ENCODE results near the gene CRLF3. TPM values are rescaled to one million over a fixed set of nuclear protein-coding genes. Genes with fewer than 3 reads are reported as not detected.
"Not testable (repeated sequence)": the region's sequence is repeated elsewhere in the genome, so short reads cannot be mapped to it uniquely, and the experiment has no call there.

Gene CRLF3
- total and polyA plus RNA-seq, 7 donors = 3.2 to 6.4 (median 4.2) TPM

DNA sequence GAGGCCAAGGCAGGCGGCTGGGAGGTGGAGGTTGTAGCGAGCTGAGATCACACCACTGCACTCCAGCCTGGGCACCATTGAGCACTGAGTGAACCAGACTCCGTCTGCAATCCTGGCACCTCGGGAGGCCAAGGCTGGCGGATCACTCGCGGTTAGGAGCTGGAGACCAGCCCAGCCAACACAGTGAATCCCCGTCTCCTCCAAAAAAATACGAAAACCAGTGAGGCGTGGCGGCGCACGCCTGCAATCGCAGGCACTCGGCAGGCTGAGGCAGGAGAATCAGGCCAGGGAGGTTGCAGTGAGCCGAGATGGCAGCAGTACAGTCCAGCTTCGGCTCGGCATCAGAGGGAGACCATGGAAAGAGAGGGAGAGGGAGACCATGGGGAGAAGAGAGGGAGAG is 88.1 kb downstream of the CRLF3 start:
- H3K27me3 ChIP-seq (ENCODE audit: insufficient read depth in 3 of 3, low read length in 2 of 3); H3K27ac ChIP-seq; ATAC-seq; intact Hi-C loops (cut with DNase I); H3K4me1 ChIP-seq; H3K4me3 ChIP-seq; H3K9me3 ChIP-seq; DNase-seq: not testable (repeated sequence)
- WGBS, 3 donors = 94 to 96% (median 95%) methylated on average over 15 to 18 of the region's 18 CpGs
- H3K36me3 ChIP-seq (ENCODE audit: insufficient read depth in 1 of 2, low read depth in 1 of 2) = peaks cover 0 to 14% of the 10 kb centered on the region in 2 donors

DNA sequence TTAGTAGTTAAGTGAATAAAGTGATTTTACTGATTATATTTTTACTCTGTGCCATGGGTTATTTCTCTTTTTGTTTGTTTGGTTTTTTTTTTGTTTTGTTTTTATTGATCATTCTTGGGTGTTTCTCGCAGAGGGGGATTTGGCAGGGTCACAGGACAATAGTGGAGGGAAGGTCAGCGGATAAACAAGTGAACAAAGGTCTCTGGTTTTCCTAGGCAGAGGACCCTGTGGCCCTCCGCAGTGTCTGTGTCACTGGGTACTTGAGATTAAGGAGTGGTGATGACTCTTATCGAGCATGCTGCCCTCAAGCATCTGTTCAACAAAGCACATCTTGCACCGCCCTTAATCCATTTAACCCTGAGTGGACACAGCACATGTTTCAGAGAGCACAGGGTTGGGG is 88.8 kb downstream of the CRLF3 start:
- peaks cover 0 to 14% of the 10 kb centered on the region in 2 donors for H3K36me3 ChIP-seq (ENCODE audit: insufficient read depth in 1 of 2, low read depth in 1 of 2)
- WGBS, 3 donors = 79 to 90% (median 86%) methylated on average over 5 of the region's 5 CpGs

DNA sequence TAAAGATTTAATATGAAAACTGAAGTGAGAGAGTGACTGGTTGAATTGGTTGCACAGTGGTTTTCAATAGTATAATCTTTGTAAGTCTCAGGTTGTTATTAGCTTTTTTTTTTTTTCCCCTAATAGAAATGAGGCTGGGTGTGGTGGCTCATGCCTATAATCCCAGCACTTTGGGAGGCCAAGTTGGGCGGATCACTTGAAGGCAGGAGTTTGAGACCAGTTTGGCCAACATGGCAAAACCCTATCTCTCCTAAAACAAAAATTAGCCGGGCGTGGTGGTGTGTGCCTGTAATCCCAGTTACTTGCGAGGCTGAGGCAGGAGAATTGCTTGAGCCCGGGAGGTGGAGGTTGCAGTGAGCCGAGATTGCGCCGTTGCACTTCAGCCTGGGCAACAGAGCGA is 89.3 kb downstream of the CRLF3 start:
- H3K4me3 ChIP-seq; H3K27ac ChIP-seq; H3K9me3 ChIP-seq; H3K4me1 ChIP-seq; ATAC-seq; DNase-seq; intact Hi-C loops (cut with DNase I); H3K27me3 ChIP-seq (ENCODE audit: insufficient read depth in 3 of 3, low read length in 2 of 3); H3K36me3 ChIP-seq (ENCODE audit: insufficient read depth in 1 of 2, low read depth in 1 of 2): not testable (repeated sequence)
- WGBS, 3 donors = 93 to 95% (median 94%) methylated on average over 9 of the region's 9 CpGs

More for the DNA sequence above, 88.8 kb downstream of the CRLF3 start:
- H3K4me3 ChIP-seq; ATAC-seq; H3K4me1 ChIP-seq; DNase-seq; H3K9me3 ChIP-seq; intact Hi-C loops (cut with DNase I); H3K27ac ChIP-seq; H3K27me3 ChIP-seq (ENCODE audit: insufficient read depth in 3 of 3, low read length in 2 of 3): not testable (repeated sequence)

DNA sequence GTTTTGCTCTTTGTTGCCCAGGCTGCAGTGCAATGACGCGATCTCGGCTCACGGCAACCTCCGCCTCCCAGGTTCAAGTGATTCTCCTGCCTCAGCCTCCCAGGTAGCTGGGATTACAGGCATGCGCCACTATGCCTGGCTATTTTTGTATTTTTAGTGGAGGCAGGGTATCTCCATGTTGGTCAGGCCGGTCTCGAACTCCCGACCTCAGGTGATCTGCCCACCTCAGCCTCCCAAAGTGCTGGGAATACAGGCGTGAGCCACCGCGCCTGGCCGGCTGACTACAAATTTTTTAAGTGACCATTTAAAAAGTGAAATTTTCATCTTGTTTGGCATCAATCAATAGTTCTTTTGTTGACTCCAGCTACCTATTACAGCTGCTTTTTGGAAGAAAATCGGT is 90.3 kb downstream of the CRLF3 start:
- H3K27ac ChIP-seq; H3K4me1 ChIP-seq; intact Hi-C loops (cut with DNase I); H3K4me3 ChIP-seq; H3K27me3 ChIP-seq (ENCODE audit: insufficient read depth in 3 of 3, low read length in 2 of 3); H3K9me3 ChIP-seq; ATAC-seq; H3K36me3 ChIP-seq (ENCODE audit: insufficient read depth in 1 of 2, low read depth in 1 of 2); DNase-seq: not testable (repeated sequence)
- 93 to 95% (median 93%) methylated on average over 14 of the region's 14 CpGs for WGBS, 3 donors

Other genes starting within 250 kb of the CRLF3 start
- gene ATAD5, start 7.3 kb upstream of the CRLF3 start, total RNA-seq = under 1 TPM; 0.15 to 0.44 (median 0.24) TPM
- gene ATAD5, start 7.3 kb upstream of the CRLF3 start, polyA plus RNA-seq = under 1 TPM; 0.11 to 0.25 (median 0.14) TPM
- 10 to 100 TPM in 2 of 4 donors, 1 to 10 TPM in 2; 8.0 to 12.5 (median 9.8) TPM for gene TEFM, start 81.5 kb upstream of the CRLF3 start, total RNA-seq
- 10 to 100 TPM; 10.6 to 37.0 (median 24.0) TPM for gene TEFM, start 81.5 kb upstream of the CRLF3 start, polyA plus RNA-seq
- gene ADAP2, start 97.3 kb upstream of the CRLF3 start, total RNA-seq = 1 to 10 TPM; 3.4 to 4.6 (median 4.1) TPM
- 1 to 10 TPM; 1.0 to 2.2 (median 1.1) TPM for gene ADAP2, start 97.3 kb upstream of the CRLF3 start, polyA plus RNA-seq
- gene RNF135, start 146.3 kb upstream of the CRLF3 start, total RNA-seq = 1 to 10 TPM; 5.8 to 7.3 (median 6.8) TPM
- gene RNF135, start 146.3 kb upstream of the CRLF3 start, polyA plus RNA-seq = 1 to 10 TPM; 2.4 to 5.3 (median 3.4) TPM